GM12874 (cell line): ENCODE data around the gene SLC50A1.

Source experiments
- TF ChIP-seq, protein P1 (sequence below): IDR thresholded peaks from 2 replicates; pipeline ENCODE4 v1.5.1; 2011; ENCODE audit warnings: low read depth, mild to moderate bottlenecking, control low read depth, low read length, moderate library complexity; ENCODE audit not compliant: insufficient read depth

The SLC50A1 gene

DNA sequence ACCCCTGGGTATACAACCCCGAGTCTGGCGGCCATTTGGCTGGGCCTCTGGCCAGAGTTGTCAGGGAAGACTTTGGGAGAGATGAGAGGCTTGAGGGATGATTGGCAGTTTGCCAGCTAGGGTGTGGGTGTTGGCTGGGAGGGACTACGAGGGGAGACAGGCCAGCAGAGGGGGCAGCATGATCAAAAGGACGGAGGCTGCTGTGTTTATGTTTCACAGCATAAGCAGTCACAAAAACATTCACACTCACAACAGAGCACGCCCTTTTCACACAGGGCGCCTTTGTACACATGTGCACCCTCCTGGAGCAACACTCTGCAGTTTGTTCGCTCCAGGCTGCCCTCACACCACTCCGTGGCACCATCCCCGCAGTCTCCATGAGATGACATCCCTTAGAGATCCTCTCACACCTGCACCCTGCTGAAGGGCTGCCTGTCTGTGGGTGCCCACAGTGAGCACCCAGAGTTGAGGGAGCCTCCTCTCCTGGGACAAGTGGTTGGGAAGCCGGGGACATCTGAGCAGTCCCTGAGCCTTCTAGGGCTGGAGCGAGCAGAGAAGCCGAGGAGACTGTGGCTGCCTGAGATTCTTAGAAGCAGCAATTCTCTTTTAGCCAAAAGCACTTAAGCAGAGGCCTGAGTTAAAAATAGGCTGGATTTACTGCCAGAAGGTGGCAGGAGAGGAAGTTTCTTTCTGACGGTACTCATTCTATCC is 41.6 kb upstream of the SLC50A1 start:
- TF ChIP-seq, protein P1, sequence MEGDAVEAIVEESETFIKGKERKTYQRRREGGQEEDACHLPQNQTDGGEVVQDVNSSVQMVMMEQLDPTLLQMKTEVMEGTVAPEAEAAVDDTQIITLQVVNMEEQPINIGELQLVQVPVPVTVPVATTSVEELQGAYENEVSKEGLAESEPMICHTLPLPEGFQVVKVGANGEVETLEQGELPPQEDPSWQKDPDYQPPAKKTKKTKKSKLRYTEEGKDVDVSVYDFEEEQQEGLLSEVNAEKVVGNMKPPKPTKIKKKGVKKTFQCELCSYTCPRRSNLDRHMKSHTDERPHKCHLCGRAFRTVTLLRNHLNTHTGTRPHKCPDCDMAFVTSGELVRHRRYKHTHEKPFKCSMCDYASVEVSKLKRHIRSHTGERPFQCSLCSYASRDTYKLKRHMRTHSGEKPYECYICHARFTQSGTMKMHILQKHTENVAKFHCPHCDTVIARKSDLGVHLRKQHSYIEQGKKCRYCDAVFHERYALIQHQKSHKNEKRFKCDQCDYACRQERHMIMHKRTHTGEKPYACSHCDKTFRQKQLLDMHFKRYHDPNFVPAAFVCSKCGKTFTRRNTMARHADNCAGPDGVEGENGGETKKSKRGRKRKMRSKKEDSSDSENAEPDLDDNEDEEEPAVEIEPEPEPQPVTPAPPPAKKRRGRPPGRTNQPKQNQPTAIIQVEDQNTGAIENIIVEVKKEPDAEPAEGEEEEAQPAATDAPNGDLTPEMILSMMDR: peak; percentile 35

DNA sequence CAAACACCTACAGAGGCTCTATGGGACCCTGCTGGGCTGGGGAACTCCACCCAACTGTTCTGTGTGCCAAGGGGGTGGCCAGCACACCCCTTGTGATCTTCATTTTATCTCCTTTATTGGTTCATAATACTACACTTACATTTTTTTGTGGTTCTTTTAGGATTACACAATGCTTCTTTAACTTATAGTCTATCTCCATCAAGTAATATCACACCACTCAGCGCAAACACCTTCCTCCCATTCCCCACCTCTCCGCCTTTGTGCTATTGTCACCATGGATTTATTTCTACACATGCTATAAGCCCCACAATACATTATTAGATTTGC is 41.1 kb upstream of the SLC50A1 start:
- TF ChIP-seq, protein P1: no peak

DNA sequence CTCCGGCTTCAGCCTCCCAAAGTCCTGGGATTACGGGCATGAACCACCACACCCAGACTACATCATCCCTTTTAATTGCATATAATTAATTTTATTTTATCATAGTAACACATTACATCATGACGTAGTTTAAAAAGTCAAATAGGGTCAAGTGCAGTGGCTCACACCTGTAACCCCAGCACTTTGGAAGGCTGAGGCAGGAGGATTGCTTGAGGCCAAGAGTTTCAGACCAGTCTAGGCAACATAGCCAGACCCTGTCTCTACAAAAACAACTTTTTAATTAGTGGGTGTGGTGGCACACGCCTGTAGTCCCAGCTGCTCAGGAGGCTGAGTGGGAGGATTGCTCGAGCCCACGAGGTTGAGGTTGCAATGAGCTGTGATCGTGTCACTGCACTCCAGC is 36.3 kb upstream of the SLC50A1 start:
- TF ChIP-seq, protein P1: no peak

DNA sequence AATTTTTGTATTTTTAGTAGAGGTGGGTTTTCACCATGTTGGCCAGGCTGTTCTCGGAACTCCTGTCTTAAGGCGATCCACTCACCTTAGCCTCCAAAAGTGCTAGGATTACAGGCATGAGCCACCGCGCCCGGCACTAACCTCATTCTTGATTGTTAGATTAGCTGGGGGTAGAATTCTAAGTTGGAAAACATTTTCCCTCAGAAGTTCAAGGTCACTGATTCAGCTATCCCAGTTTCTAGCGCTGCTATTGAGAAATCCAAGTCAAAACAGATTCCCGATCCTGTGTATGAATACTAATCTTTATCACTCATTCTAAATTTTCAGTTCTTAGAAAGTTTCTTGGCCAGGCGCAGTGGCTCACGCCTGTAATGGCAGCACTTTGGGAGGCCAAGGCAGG is 32.3 kb upstream of the SLC50A1 start:
- TF ChIP-seq, protein P1: no peak

DNA sequence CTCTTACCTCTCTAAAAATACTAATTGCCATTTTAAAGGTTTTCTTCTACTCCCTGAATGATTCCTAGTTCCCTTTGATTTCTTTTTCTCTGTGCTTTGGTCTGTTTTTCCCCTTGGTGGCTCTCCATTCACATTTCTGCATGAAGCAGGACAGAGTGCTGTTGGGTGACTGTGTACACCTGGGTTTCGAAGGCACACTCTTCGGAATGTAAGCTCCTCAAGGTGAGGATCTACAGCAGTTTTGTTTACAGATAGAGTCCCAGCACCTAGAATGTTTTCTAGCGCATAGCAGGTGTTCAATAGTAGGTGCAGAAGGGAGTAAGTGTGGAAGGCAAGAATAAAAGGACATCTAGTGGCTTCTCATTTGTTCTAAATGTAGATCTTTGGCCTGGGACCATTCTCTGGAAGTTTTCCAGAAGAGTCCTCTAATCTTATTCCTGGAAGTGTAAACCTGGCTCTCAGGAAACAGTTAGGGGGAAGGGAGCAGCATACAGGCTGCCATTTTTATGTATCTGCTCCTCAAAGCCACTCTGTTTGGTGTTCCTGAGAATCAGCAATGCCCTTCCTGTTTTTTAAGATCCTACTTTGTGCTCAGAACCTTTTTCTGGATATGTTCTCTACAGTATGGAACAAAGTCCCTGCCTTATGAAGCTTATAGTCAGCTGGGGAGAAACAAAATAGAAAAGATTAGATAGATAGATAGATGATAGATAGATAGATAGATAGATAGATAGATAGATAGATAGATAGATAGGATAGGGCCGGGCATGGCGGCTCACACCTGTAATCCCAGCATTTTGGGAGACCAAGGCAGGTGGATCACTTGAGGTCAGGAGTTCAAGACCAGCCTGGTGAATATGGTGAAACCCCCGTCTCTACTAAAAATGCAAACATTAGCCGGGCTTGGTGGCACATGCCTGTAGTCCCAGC is 30.8 kb upstream of the SLC50A1 start:
- TF ChIP-seq, protein P1: no peak

DNA sequence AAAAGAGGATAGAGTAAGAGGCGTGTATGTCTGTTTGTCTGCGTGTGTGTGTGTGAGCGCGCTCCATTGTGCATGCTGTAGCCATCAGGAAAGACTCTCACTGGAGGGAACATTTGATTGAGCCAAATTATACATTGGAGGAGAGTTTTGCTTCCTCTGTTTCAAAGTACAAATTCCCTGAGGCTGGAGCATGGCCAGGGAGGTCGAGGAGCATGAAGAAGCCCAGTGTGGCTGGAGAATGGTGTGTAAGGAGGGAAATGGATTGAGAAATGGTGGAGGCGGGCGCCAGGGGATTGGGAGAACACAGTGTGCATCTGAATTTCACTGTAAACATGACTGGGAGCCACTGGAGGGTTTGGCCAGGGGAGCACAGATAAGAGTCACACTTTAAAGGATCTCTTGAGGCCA is 30.0 kb upstream of the SLC50A1 start:
- TF ChIP-seq, protein P1: no peak

DNA sequence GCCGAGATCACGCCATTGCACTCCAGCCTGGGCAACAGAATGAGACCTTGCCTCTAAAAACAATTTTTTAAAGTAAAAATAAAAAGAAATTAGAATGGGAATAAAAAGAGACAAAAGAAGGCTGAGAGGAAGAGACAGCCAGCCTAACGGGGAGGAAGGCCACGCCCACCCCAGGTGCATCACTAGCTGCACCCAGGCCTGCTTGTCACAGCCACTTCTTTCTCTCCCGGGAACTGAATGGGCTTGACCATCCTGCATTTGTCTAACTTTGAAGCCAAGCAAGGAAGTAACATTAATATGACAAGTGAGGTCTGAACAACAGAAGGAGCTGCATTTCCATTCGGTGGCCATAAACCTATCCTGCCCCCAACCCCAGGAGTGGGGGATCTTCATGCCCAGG is 28.8 kb upstream of the SLC50A1 start:
- TF ChIP-seq, protein P1: no peak
